ENCODE data around the gene MYCBPAP.
"Not testable (repeated sequence)": the region's sequence is repeated elsewhere in the genome, so short reads cannot be mapped to it uniquely, and the experiment has no call there.

Gene MYCBPAP

DNA sequence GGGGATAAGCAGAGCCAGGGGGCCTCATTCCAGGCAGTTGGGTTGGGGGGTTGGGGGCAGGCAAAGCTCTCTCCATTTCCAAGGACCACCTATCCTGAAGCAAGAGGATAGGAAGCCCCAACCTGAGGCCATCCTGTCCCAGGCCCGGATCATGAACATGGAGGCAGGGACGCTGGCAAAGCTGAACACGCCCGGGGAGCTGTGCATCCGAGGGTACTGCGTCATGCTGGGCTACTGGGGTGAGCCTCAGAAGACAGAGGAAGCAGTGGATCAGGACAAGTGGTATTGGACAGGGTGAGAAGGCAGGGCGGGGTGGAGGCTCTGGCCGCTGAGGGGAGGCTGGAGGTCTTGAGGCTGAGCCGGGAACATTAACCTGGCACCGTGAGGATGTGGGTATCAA lies 36.0 kb upstream of the MYCBPAP start:
- DNase-seq: no peak

DNA sequence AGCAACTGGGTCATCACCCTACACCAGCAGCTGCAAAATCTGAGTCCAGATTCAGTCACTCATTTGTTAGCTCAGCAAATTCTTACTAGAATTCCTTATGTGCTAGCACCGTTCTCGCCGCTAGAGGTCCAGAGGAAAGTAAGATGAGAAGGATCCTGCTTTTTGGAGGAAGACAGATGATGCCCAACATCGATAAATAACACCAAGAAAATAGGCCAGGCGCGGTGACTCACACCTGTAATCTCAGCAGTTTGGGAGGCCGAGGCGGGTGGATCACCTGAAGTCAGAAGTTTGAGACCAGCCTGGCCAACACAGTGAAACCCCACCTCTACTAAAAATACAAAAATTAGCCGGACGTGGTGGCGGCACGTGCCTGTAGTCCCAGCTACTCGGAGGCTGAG lies 35.5 kb upstream of the MYCBPAP start:
- DNase-seq: not testable (repeated sequence)

- no peak for DNase-seq
These were observed 34.3 kb upstream of the MYCBPAP start for GRCh38 chr17:50473901-50474300.

GRCh38 chr17:50474523-50474922 lies 33.7 kb upstream of the MYCBPAP start:
- no peak for DNase-seq

GRCh38 chr17:50475362-50475761 lies 32.9 kb upstream of the MYCBPAP start:
- DNase-seq: no peak

- DNase-seq: not testable (repeated sequence)
These were observed 32.3 kb upstream of the MYCBPAP start for GRCh38 chr17:50475775-50476544.

DNA sequence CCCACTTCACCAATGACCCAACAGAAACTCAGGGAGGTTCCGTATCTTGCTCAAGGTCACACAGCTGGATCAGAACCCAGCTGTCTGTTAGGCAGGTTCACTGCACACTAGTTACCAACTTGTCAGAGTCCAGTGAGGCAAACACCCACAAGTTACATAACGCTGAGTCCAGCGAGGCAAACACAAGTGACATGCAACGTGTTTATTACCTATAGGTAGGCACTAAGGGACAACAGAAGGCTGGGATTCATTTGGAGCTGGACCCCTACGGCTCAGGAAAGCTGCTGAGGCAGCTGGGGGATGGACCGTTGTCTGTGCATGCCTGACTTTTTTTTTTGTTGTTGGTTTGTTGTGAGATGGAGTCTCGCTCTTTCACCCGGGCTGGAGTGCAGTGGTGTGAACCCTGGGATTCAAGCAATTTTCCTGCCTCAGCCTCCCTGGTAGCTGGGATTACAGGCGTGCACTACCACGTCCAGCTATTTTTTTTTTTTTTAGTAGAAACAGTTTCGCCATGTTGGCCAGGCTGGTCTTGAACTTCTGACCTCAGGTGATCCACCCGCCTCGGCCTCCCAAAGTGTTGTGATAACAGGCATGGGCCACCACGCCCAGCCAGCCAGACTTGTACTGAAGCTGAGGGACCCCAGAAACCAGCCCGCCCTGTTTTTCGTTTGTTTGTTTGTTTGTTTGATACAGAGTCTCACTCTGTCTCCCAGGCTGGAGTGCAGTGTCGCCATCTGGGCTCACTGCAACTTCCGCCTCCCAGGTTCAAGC lies 31.5 kb upstream of the MYCBPAP start:
- DNase-seq: no peak

GRCh38 chr17:50477976-50478375 lies 30.3 kb upstream of the MYCBPAP start:
- DNase-seq: no peak

DNA sequence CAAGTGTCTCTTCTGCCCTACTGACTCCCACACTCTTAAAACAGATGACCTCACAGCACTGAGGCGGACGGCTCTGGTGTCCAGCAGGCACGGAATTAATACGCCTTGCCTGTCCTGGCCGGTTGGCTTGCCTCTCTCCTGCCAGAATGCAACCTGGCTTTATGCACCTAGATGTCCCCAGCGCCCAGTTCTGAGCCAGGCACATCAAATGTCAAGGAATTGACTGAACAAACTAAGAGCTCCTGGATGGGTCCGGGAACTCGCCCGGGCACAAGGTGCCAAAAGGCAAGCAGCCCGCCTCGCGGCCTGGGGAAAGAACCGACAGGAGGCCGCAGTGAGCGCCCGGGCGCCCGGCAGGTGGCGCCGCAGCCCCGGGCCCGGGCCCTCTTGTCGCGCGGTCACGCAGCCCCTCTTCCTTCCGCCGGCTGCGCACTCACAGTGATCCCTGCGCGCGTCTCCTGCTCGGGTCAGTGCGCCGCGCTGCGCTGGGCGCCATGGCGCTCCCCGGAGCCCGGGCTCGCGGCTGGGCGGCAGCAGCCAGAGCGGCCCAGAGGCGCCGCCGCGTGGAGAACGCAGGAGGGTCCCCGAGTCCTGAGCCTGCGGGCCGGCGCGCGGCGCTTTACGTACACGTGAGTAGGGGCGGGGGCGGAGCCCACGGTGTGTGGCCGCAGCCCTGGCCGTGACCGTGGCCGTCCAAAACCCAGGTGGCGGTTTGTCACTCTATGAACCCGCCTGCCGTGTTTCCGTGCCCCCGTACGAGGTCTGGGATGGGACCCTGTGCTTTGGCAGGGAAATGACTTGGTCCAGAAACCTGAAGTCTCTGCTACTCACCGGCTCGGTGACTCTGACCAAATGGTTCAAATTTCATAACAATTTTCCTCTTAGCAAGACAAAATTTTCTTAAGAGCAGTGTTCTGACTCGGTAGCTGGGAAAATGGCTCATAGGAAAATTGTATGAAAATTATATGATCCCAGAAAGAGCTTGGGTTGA lies 29.6 kb upstream of the MYCBPAP start, which contains the start of gene RSAD1:
TSS of gene RSAD1 (plus strand) at position 470 of the 991 bp plus-strand sequence. CDS start at position 495, 25 bp downstream.
- peak; percentile 93 for DNase-seq

DNA sequence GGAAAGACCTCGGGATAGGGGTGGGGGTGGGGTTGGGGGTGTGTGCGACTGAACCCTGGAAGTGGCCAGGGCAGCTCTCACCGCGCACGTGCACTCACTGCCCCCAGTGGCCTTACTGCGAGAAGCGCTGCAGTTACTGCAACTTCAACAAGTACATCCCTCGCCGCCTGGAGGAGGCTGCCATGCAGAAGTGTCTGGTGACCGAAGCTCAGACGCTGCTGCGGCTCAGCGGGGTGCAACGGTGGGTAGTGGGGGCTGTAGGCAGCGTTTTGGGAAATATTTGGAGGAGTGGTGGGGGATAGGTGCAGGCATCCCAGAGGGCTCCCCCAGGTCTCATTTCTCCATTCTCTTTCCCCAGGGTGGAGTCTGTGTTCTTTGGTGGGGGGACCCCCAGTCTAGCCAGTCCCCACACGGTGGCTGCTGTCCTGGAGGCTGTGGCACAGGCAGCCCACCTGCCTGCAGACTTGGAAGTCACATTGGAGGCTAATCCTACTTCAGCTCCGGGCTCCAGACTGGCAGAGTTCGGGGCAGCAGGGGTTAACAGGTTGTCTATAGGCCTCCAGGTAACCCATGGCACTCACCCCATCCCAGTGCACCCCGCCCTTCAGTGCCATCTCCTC lies 28.6 kb upstream of the MYCBPAP start:
- peak; percentile 72 for DNase-seq

DNA sequence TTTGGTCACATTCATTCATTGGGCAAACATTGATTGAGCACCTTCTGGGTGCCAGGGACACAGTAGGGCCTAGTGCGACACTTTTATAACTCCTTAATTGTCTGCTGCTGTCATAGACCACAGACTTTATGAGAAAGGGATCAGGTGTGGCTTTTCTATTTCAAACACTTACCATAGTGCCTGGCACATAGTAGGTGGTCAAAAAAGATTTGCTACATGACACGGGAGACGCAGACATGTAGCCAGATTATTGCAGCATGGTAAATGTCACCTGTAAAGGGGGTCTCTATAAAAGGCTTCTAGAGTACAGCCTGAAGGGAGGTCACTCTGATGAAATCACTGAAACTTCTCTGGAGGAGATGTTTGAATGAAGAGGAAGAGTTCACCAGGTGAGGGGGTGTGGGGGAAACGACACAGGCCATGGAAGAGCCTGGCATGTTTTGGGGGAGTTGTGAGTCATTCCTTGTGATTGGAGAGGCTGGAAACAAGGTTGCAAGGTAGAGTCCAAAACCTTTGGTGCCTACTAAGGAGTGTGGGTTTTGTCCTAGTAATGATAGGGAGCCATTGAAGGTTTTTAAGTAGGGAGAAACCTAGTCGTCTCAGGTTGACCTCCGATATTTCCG lies 28.0 kb upstream of the MYCBPAP start:
- no peak for DNase-seq

GRCh38 chr17:50480854-50481490 lies 27.3 kb upstream of the MYCBPAP start:
- DNase-seq: no peak

DNA sequence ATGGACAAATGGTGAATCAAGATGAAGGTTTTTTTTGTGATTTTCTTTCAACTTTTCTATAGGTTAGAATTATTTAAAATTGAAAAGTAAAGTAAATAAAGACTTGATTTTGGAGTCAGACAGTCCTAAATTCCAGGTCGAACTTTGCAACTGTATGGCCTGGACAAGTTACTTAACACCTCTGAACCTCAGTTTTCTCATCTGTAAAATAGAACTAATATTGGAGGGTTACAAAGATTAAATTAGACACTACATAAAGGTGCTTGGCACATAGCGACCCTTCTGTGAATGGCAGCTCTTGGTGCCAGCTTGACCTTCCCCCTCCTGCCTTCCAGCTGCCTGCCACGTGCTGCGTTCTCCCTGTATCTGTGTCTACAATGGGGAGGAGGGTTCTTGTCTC lies 26.6 kb upstream of the MYCBPAP start:
- DNase-seq: no peak

DNA sequence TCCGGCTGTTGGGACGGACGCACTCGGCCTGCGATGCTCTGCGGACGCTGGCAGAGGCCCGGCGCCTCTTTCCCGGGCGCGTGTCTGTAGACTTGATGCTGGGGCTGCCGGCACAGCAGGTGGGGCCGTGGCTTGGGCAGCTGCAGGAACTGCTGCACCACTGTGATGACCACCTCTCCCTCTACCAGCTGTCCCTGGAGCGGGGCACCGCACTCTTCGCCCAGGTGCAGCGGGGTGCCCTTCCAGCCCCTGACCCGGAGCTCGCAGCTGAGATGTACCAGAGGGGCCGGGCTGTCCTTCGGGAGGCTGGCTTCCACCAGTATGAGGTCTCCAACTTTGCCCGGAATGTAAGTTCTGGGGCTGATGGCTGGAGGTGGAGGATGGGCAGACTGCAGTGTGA lies 26.1 kb upstream of the MYCBPAP start:
- no peak for DNase-seq

- no peak for DNase-seq
These were observed 25.7 kb upstream of the MYCBPAP start for GRCh38 chr17:50482516-50482915.

DNA sequence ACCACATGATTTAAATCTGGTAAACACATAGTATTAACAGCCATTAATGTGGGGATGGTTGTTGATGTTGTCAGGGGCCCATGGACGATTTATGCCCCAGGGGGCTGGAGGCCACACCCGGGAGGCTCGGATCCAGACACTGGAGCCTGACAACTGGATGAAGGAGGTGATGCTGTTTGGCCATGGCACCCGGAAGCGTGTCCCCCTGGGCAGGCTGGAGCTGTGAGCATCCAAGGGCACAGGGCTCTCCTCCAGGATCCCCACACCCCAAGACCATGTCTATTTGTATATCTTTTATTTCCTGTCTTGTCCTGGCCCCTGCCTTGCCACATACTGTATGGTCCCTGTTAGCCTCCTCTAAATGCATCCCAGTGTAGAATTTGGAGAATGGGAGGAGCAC lies 25.0 kb upstream of the MYCBPAP start:
- DNase-seq: no peak

- DNase-seq: no peak
These were observed 23.7 kb upstream of the MYCBPAP start for GRCh38 chr17:50484386-50485155.

DNA sequence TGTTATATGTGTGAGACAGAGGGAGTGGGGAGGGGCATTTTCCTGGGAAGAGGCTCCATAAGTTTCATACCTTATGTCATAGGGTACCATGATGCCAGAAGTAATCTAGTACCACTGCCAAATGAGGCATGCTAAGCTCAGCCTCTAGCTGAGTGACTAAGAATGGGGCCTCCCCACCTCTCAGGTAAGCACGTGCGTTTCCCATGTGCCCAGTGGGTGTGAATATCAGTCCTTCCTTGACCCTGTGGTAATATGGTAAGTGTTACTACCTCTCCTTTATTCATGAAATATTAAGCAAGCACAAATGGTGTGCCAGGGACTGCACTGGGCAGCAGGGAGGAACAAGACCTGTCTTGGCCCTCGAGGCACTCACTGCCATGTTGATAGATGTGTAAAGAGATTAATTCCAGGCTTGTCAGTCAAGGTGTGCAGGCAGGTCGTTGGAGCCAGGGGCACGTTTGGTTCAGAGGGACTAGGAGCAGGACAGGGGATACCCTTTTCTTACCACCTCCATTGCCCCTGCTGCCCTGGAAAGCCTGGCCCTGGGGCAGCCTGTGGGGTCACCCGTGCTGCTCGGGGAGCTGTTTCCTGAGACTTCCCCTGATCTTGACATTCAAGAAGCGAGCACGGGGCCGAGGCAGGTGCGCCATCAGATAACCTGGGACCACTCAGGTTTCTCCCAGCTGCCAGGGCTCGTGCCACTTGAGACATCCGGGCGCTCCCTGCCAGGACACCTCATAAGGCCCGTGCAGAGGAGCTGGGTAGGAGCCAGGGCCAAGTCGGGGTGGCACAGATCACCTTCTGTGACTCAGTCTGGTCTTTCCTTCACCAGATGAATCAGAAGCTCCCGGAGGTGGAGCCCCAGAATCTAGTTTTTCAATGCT lies 20.8 kb upstream of the MYCBPAP start:
- DNase-seq: peak; percentile 31

DNA sequence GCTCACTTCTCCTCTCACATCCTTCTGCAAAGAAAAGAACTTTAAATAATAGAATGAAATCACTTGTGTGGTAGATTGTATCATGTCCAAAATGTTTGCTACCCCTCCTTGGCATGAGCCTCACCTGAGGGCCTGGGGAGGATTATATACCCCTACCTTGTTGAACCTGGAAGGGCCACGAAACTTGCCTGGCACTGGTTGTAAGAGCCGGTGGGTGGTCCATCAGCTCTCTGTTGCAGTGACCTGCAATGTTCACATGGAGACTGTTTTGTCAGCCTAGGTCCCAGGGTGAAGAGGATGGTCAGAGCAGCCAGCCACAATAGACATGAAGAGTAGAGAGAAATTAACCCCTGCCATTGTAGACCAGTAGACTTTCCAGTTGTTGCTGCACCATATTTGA lies 19.4 kb upstream of the MYCBPAP start:
- no peak for DNase-seq

DNA sequence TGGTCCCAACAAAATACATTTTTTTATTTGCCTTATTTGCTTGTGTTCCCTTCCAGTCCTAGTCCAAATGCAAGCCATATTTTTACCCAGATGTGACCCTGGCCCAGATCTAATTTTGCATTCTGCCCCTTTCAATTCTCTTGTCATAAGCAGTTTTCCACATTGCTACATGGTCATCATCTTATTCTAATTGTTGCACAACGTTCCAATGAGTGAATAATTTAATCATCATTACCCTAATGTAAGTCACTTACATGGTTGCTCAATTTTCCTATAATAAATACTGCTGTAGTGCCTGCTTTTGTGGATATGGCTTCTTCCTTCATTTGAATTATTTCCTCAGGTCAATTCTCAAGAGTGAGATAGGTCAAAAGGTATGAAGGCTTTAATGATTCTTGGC lies 16.7 kb upstream of the MYCBPAP start:
- no peak for DNase-seq

All from NCI-H2171 (cell line).